Measurements from ENCODE around the gene KAT6B. TPM values are rescaled to one million over a fixed set of nuclear protein-coding genes. Genes with fewer than 3 reads are reported as not detected.

The KAT6B gene
- total and polyA plus RNA-seq, 2 of the 8 experiments (the other 6 are each of a cell fraction or from before 2014, with no cell fraction given), result 7.3 to 30.8 TPM

DNA sequence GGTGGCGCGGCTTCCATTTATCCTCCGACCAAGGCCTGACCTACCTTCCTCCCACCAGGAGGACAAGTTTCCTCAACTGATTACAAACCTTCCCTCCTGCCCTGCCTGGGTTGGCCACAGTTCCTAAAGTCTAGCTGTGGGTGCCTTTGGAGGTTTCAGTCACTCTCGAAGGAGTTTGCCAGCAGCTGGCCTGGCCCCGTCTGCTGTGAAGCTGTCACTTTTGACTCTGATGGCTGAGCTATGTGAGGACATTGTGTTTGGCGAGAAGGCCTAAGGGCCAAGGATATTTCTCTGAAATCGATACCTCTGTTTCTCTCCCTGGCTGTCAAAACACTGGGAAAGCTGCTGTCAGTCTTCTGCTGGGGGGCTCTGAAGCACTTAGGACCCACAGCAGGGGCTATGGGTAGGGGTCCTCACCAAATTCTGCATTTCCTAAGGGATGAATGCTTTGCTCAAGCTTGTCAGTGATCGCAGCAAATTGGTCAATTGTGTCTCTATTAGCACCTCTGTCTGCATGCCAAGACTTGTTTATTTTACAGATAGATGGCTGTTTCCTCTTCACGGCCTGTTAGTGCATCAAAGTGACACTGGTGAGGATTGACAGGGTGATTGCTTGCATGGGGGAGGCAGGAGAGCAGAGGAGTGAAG, 253.2 kb downstream of the KAT6B start:
- 0 out of 2 replicates have a peak overlapping the region, but pooled peaks have one; percentile 1 for H2AFZ ChIP-seq (ENCODE audit: low read length)

More for the DNA sequence above, 253.2 kb downstream of the KAT6B start:
- no peak overlapping the region for H3K56ac ChIP-seq (replicated peaks; ENCODE audit: insufficient read length, low read depth, low read length)
- peak overlapping the region; percentile 40; the same call in 1 of the 2 replicates for H2BK12ac ChIP-seq (ENCODE audit: low read depth, low read length)
- ChIA-PET CTCF (ENCODE audit: partially characterized antibody) (interaction anchor here (0.9 to 1.0 kb wide), 2 partner anchors 21 to 25 kb away, joined by 3 read pairs; no protein-coding TSS in a partner anchor), POLR2A (ENCODE audit: partially characterized antibody) (interaction anchor here (0.7 to 1.3 kb wide), 2 partner anchors 21 to 821 kb away, joined by 3 to 5 read pairs; no protein-coding TSS in a partner anchor)
- H3K23ac ChIP-seq (ENCODE audit: insufficient read length), result no peak overlapping the region
- H3K14ac ChIP-seq (ENCODE audit: insufficient read length), result no peak overlapping the region
- H2BK20ac ChIP-seq (ENCODE audit: low read length), result no peak overlapping the region
- no peak overlapping the region for H3K4me3 ChIP-seq (ENCODE audit: extremely low read depth in 1 of 4, insufficient read depth in 2 of 4, low read depth in 3 of 4, low read length in 4 of 4)
- no peak overlapping the region for H3K4me2 ChIP-seq (ENCODE audit: insufficient read depth in 1 of 2, low read depth in 2 of 2, low read length in 2 of 2)
- no peak overlapping the region for H3K18ac ChIP-seq (ENCODE audit: extremely low read depth, low read length)
- DNase-seq (ENCODE audit: low read depth in 1 of 2, low spot score in 2 of 2) (no peak), FAIRE-seq (no peak)
- H3K9me3 ChIP-seq (ENCODE audit: insufficient read depth in 2 of 2, low read depth in 1 of 2, low read length in 1 of 2), result no peaks in the 10 kb centered on the region; a peak in 1 of 4 replicates
- no peak overlapping the region for H3K9ac ChIP-seq (replicated peaks in 1 of 4; ENCODE audit: extremely low read depth in 1 of 4, low read depth in 3 of 4, low read length in 3 of 4)
- no peak overlapping the region for H2AK5ac ChIP-seq (ENCODE audit: low read depth, low read length)
- no peak overlapping the region for H2BK15ac ChIP-seq (ENCODE audit: low read length)
- no peaks in the 10 kb centered on the region for H3K79me1 ChIP-seq (ENCODE audit: low read depth, low read length)
- no peaks in the 10 kb centered on the region for H3K79me2 ChIP-seq (ENCODE audit: control insufficient read depth in 1 of 2, insufficient read depth in 2 of 2, low read length in 2 of 2)
- 0 out of 2 replicates have a peak overlapping the region, but pooled peaks have one; percentile 19 for H2BK5ac ChIP-seq (ENCODE audit: low read depth, low read length)
- no peaks in the 10 kb centered on the region for H4K20me1 ChIP-seq (replicated peaks in 1 of 2; ENCODE audit: control insufficient read depth in 1 of 2, insufficient read depth in 2 of 2, low read length in 2 of 2)
- H4K8ac ChIP-seq (ENCODE audit: extremely low read depth, insufficient read depth, low read length), result no peak overlapping the region
- TF ChIP-seq CTBP2 (IDR thresholded peaks at IDR 0.05; ENCODE audit: borderline replicate concordance, insufficient read depth, insufficient read length, low read length), result peak; percentile 71
- TF ChIP-seq GABPA (IDR thresholded peaks at IDR 0.05; ENCODE audit: borderline replicate concordance, insufficient read depth, low read length), result no peak
- no peak for TF ChIP-seq TAF1 (IDR thresholded peaks at IDR 0.05; ENCODE audit: low read depth, low read length)
- no peak overlapping the region for H4K5ac ChIP-seq (ENCODE audit: insufficient read length, low read depth, low read length)
- H4K91ac ChIP-seq (replicated peaks; ENCODE audit: insufficient read length, low read length), result no peak overlapping the region
- no peaks in the 10 kb centered on the region for H3K23me2 ChIP-seq (ENCODE audit: low read depth, low read length)
- H3K27ac ChIP-seq (ENCODE audit: low read depth, low read length), result no peak overlapping the region; the same call in 1 of the 2 replicates
- peaks cover 0 to 16% (median 9%) of the 10 kb centered on the region in 4 experiments; a peak in 4 of 7 replicates for H3K4me1 ChIP-seq (replicated peaks in 1 of 4; ENCODE audit: control insufficient read depth in 3 of 4, insufficient read depth in 4 of 4, low read length in 3 of 4)
- H3K36me3 ChIP-seq (ENCODE audit: control insufficient read depth in 2 of 4, insufficient read depth in 4 of 4, low read length in 3 of 4), result no peaks in the 10 kb centered on the region
- WGBS, 2 experiments (ENCODE audit: extremely low coverage in 1 of 2, insufficient coverage in 1 of 2, insufficient read length in 1 of 2, insufficient replicate concordance in 2 of 2, low coverage in 1 of 2, low lambda C conversion rate in 2 of 2, missing lambda C conversion rate in 1 of 2), result 87% methylated on average over 9 of the region's 9 CpGs; no CpG with 5 or more reads in 1 of the 2 experiments
- H3K4ac ChIP-seq (replicated peaks; ENCODE audit: insufficient read length, low read depth, low read length), result no peak overlapping the region
- H3K27me3 ChIP-seq (replicated peaks in 1 of 4; ENCODE audit: control insufficient read depth in 3 of 4, extremely low read depth in 1 of 4, insufficient read depth in 3 of 4, low read length in 3 of 4), result no peaks in the 10 kb centered on the region
- no peak overlapping the region for H2BK120ac ChIP-seq (replicated peaks; ENCODE audit: low read depth, low read length)

Data from H1 (cell line).